Uterus (tissue), 2 donors: Measurements from ENCODE around the gene CAPNS1.
A peak's percentile ranks its signal among the peaks of the same experiment; 100 is the strongest.

ENCODE experiments used
- CTCF ChIP-seq, 4 experiments: fragments of 200-600 bp in 2 of 4; fragments of 450-650 bp in 2 of 4; sonication (generic) in 2 of 4; IDR thresholded peaks; one replicate each; pipeline ENCODE4 v1.5.1; 2016 to 2019; ENCODE audit warnings: antibody characterized with exemption in 4 of 4, mild to moderate bottlenecking in 2 of 4, moderate library complexity in 1 of 4
- POLR2A ChIP-seq, 2 donors: fragments of 450-650 bp; IDR thresholded peaks; one replicate each; pipeline ENCODE4 v1.6.1; 2016; ENCODE audit warnings: antibody characterized with exemption in 2 of 2, mild to moderate bottlenecking in 1 of 2, moderate library complexity in 1 of 2

- TF ChIP-seq POLR2A (IDR thresholded peaks at IDR 0.05), result peak; percentile 26 to 47
- TF ChIP-seq CTCF (IDR thresholded peaks at IDR 0.05), result no peak
Measured at GRCh38 chr19:36151144-36152018, 11.5 kb downstream of the CAPNS1 start.
